H1 (cell line): ENCODE results near the gene LRRC15. TPM values are rescaled to one million over a fixed set of nuclear protein-coding genes. Genes with fewer than 3 reads are reported as not detected.

Experiments used
- CTCF ChIA-PET: fragments of 300-600 bp; sonication (Branson Sonifier 250); formaldehyde crosslinking; loops from one replicate; lab custom pipeline; 2021; ENCODE audit not compliant: partially characterized antibody; lab: Charles Lee
- POLR2A ChIA-PET: fragments of 300-600 bp; sonication (Branson Sonifier 250); formaldehyde crosslinking; loops from one replicate; lab custom pipeline; 2021; ENCODE audit warnings: inconsistent platforms; ENCODE audit not compliant: partially characterized antibody; lab: Charles Lee
- DNase-seq, 2 experiments: peaks; one replicate each; pipeline versions ENCODE4 v3.0.0 to v3.0.0-alpha.2; 2010 to 2022; ENCODE audit warnings: low spot score in 2 of 2, low read depth in 1 of 2, mixed read lengths in 1 of 2
- FAIRE-seq: peaks from 2 replicates; lab custom pipeline; 2011; peaks lifted over from hg19 to GRCh38; lab: Jason Lieb, UNC
- H2AFZ ChIP-seq: 2 replicates; pipeline ENCODE4 v1.8.1; 2012; ENCODE audit warnings: low read length, inconsistent platforms
- H2AK5ac ChIP-seq: 2 replicates; pipeline ENCODE4 v1.6.1; 2013; ENCODE audit warnings: low read depth, low read length
- H2BK120ac ChIP-seq: replicated peaks from 2 replicates; pipeline ENCODE3; 2013; ENCODE audit warnings: low read depth, low read length, inconsistent platforms
- H2BK12ac ChIP-seq: 2 replicates; pipeline ENCODE4 v1.6.1; 2013; ENCODE audit warnings: low read depth, low read length
- H2BK15ac ChIP-seq: 2 replicates; pipeline ENCODE4 v1.6.1; 2013; ENCODE audit warnings: low read length
- H2BK20ac ChIP-seq: 2 replicates; pipeline ENCODE4 v1.6.1; 2013; ENCODE audit warnings: low read length
- H2BK5ac ChIP-seq: 2 replicates; pipeline ENCODE4 v1.6.1; 2013; ENCODE audit warnings: low read depth, low read length
- H3K14ac ChIP-seq: 2 replicates; pipeline ENCODE4 v1.6.1; 2013; ENCODE audit warnings: inconsistent platforms; ENCODE audit not compliant: insufficient read length
- H3K18ac ChIP-seq: 2 replicates; pipeline ENCODE4 v1.6.1; 2013; ENCODE audit warnings: low read length; ENCODE audit errors: extremely low read depth
- H3K23ac ChIP-seq: 2 replicates; pipeline ENCODE4 v1.6.1; 2013; ENCODE audit warnings: inconsistent platforms; ENCODE audit not compliant: insufficient read length
- H3K23me2 ChIP-seq: 2 replicates; pipeline ENCODE4 v1.6.1; 2013; ENCODE audit warnings: low read depth, low read length
- H3K27ac ChIP-seq: 2 replicates; pipeline ENCODE4 v1.6.1; 2011; ENCODE audit warnings: low read depth, low read length, inconsistent platforms
- H3K27me3 ChIP-seq, 4 experiments: replicated peaks in 1 of 4; 1 replicate in 1 of 4; 2 replicates in 3 of 4; pipeline versions ENCODE4 v1.6.1 to v1.8.1; 2011 to 2013; ENCODE audit warnings: low read length in 3 of 4, mild to moderate bottlenecking in 3 of 4, inconsistent platforms in 2 of 4, mixed read lengths in 2 of 4, moderate library complexity in 1 of 4; ENCODE audit not compliant: control insufficient read depth in 3 of 4, insufficient read depth in 3 of 4; ENCODE audit errors: extremely low read depth in 1 of 4
- H3K36me3 ChIP-seq, 4 experiments: 2 replicates each; pipeline versions ENCODE4 v1.6.1 to v1.8.1; 2011 to 2013; ENCODE audit warnings: mild to moderate bottlenecking in 4 of 4, low read length in 3 of 4, moderate library complexity in 2 of 4, control low read depth in 1 of 4, inconsistent platforms in 1 of 4; ENCODE audit not compliant: insufficient read depth in 4 of 4, control insufficient read depth in 2 of 4
- H3K4ac ChIP-seq: replicated peaks from 2 replicates; pipeline ENCODE3; 2013; ENCODE audit warnings: low read length, low read depth, mixed read lengths, inconsistent platforms; ENCODE audit not compliant: insufficient read length
- H3K4me1 ChIP-seq, 4 experiments: replicated peaks in 1 of 4; 1 replicate in 1 of 4; 2 replicates in 3 of 4; pipeline versions ENCODE4 v1.6.1 to v1.8.1; 2011 to 2013; ENCODE audit warnings: low read length in 3 of 4, inconsistent platforms in 2 of 4, mixed read lengths in 1 of 4; ENCODE audit not compliant: insufficient read depth in 4 of 4, control insufficient read depth in 3 of 4
- H3K4me2 ChIP-seq, 2 experiments: 2 replicates each; pipeline versions ENCODE4 v1.6.1 to v1.8.1; 2011 to 2013; ENCODE audit warnings: low read depth in 2 of 2, low read length in 2 of 2, control low read depth in 1 of 2, inconsistent platforms in 1 of 2, mild to moderate bottlenecking in 1 of 2; ENCODE audit not compliant: insufficient read depth in 1 of 2
- H3K4me3 ChIP-seq, 4 experiments: fragments of 200-600, 300-600 bp in 1 of 4; sonication (generic), shearing (Covaris generic), sonication (Bioruptor Twin) in 1 of 4; 2 replicates each; pipeline versions ENCODE4 v1.5.1 to v1.8.1; 2011 to 2016; ENCODE audit warnings: low read length in 4 of 4, low read depth in 3 of 4, control low read depth in 2 of 4, inconsistent platforms in 2 of 4, mild to moderate bottlenecking in 2 of 4, mixed read lengths in 1 of 4, moderate library complexity in 1 of 4; ENCODE audit not compliant: insufficient read depth in 2 of 4; ENCODE audit errors: extremely low read depth in 1 of 4
- H3K56ac ChIP-seq: replicated peaks from 2 replicates; pipeline ENCODE3; 2013; ENCODE audit warnings: low read depth, mild to moderate bottlenecking, mixed read lengths, low read length, inconsistent platforms; ENCODE audit not compliant: insufficient read length
- H3K79me1 ChIP-seq: 2 replicates; pipeline ENCODE4 v1.6.1; 2013; ENCODE audit warnings: low read depth, low read length, control low read depth
- H3K79me2 ChIP-seq, 2 experiments: 2 replicates each; pipeline versions ENCODE4 v1.6.1 to v1.8.1; 2012 to 2013; ENCODE audit warnings: low read length in 2 of 2, mild to moderate bottlenecking in 2 of 2, inconsistent platforms in 1 of 2; ENCODE audit not compliant: insufficient read depth in 2 of 2, control insufficient read depth in 1 of 2
- H3K9ac ChIP-seq, 4 experiments: replicated peaks in 1 of 4; 1 replicate in 1 of 4; 2 replicates in 3 of 4; pipeline versions ENCODE4 v1.6.1 to v1.8.1; 2011 to 2013; ENCODE audit warnings: low read depth in 3 of 4, low read length in 3 of 4, control low read depth in 2 of 4, mild to moderate bottlenecking in 2 of 4, moderate library complexity in 2 of 4, inconsistent platforms in 1 of 4; ENCODE audit errors: extremely low read depth in 1 of 4
- H3K9me3 ChIP-seq, 2 experiments: 2 replicates each; pipeline versions ENCODE4 v1.6.1 to v1.8.1; 2012 to 2013; ENCODE audit warnings: mild to moderate bottlenecking in 2 of 2, moderate library complexity in 2 of 2, control low read depth in 1 of 2, inconsistent platforms in 1 of 2, low read depth in 1 of 2, low read length in 1 of 2, mixed read lengths in 1 of 2; ENCODE audit not compliant: insufficient read depth in 2 of 2
- H4K20me1 ChIP-seq, 2 experiments: replicated peaks in 1 of 2; 2 replicates each; pipeline versions ENCODE3 to v1.8.1; 2011 to 2013; ENCODE audit warnings: inconsistent platforms in 2 of 2, low read length in 2 of 2, mild to moderate bottlenecking in 1 of 2; ENCODE audit not compliant: insufficient read depth in 2 of 2, control insufficient read depth in 1 of 2
- H4K5ac ChIP-seq: 2 replicates; pipeline ENCODE4 v1.6.1; 2013; ENCODE audit warnings: low read length, low read depth, mixed read lengths, inconsistent platforms; ENCODE audit not compliant: insufficient read length
- H4K8ac ChIP-seq: 2 replicates; pipeline ENCODE4 v1.8.0; 2013; ENCODE audit warnings: mild to moderate bottlenecking, moderate library complexity, low read length, inconsistent platforms; ENCODE audit not compliant: insufficient read depth; ENCODE audit errors: extremely low read depth
- H4K91ac ChIP-seq: replicated peaks from 2 replicates; pipeline ENCODE3; 2013; ENCODE audit warnings: low read length, mixed read lengths, inconsistent platforms; ENCODE audit not compliant: insufficient read length
- ASH2L ChIP-seq: fragments of 200-600, 300-600 bp; sonication (generic); IDR thresholded peaks from one replicate; pipeline ENCODE4 v1.7.1; 2017; ENCODE audit warnings: low read length
- ATF3 ChIP-seq: IDR thresholded peaks from 2 replicates; pipeline ENCODE4 v1.6.1; 2011; ENCODE audit warnings: low read depth, mild to moderate bottlenecking, low read length; ENCODE audit not compliant: insufficient read depth
- SIN3A ChIP-seq, 2 experiments: IDR thresholded peaks in 1 of 2; conservative IDR thresholded peaks in 1 of 2; 2 replicates each; pipeline ENCODE4 v1.6.1; 2011 to 2012; ENCODE audit warnings: low read length in 2 of 2, improper control_type of control experiment in 1 of 2, low read depth in 1 of 2, mild to moderate bottlenecking in 1 of 2
- WGBS, 2 experiments: shearing (Covaris generic) in 1 of 2; methylation state at CpG; one replicate each; pipeline versions ENCODE4 v1.1.6 to v1.1.7; 2013 to 2015; ENCODE audit warnings: low lambda C conversion rate in 2 of 2, mixed read lengths in 2 of 2, inconsistent platforms in 1 of 2, low coverage in 1 of 2, missing lambda C conversion rate in 1 of 2; ENCODE audit not compliant: insufficient replicate concordance in 2 of 2, insufficient coverage in 1 of 2, insufficient read length in 1 of 2; ENCODE audit errors: extremely low coverage in 1 of 2, missing lambda C conversion rate in 1 of 2; 5-methylcytosine and 5-hydroxymethylcytosine counted together
- polyA plus RNA-seq, 7 experiments: library from polyadenylated mRNA; depleted of rRNA in 3 of 7; stranded (reverse) in 5 of 7; unstranded in 2 of 7; fragments of >200 nt in 5 of 7; fragments of 200-250 nt in 2 of 7; gene quantifications; 1 replicate in 5 of 7; 2 replicates in 1 of 7; 4 replicates in 1 of 7; pipeline versions ENCODE4 v1.2.1 to v1.2.3, GENCODE V29; 2011 to 2013; ENCODE audit warnings: missing spikeins in 2 of 7, mixed read lengths in 2 of 7
- total RNA-seq: library from RNA; stranded (reverse); fragmentation: NEBNext Ultra II Directional; extraction: Animal tissue kit (Norgen Biotek cat#: 25700); gene quantifications from 2 replicates; pipeline ENCODE4 v1.2.1, GENCODE V29; 2021

Gene LRRC15
- total and polyA plus RNA-seq, 2 of the 8 experiments (the other 6 are each of a cell fraction or from before 2014, with no cell fraction given), result 0.15 to 0.37 TPM

GRCh38 chr3:194396539-194396858 is 27.0 kb upstream of the LRRC15 start:
- Histone ChIP-seq H2BK15ac (no peak overlapping the region), H3K9me3 (peaks cover 0 to 4% of the 10 kb centered on the region in 2 experiments; a peak in 1 of 4 replicates), H4K91ac (no peak overlapping the region), H2BK5ac (0 out of 2 replicates have a peak overlapping the region, but pooled peaks have one; percentile 52), H4K5ac (no peak overlapping the region), H3K4me2 (peak overlapping the region; percentile 64 to 80), H3K79me1 (no peaks in the 10 kb centered on the region), H3K4me3 (peak overlapping the region; percentile 24 to 57 (median 48); a peak in 6 of 8 replicates), H3K56ac (no peak overlapping the region), H3K79me2 (no peaks in the 10 kb centered on the region), H2BK120ac (no peak overlapping the region), H2AK5ac (no peak overlapping the region), H3K36me3 (no peaks in the 10 kb centered on the region), H2BK20ac (no peak overlapping the region), H3K27me3 (peaks cover 16 to 35% (median 25%) of the 10 kb centered on the region in 4 experiments), H2BK12ac (no peak overlapping the region), H4K8ac (0 out of 2 replicates have a peak overlapping the region, but pooled peaks have one; percentile 36), H4K20me1 (no peaks in the 10 kb centered on the region), H3K23ac (no peak overlapping the region), H3K4me1 (peaks cover 0 to 11% (median 5%) of the 10 kb centered on the region in 4 experiments; a peak in 5 of 7 replicates), H3K4ac (no peak overlapping the region), H3K9ac (no peak overlapping the region), H3K14ac (no peak overlapping the region), H3K27ac (no peak overlapping the region), H3K23me2 (peaks cover 3% of the 10 kb centered on the region), H2AFZ (no peak overlapping the region), H3K18ac (no peak overlapping the region)
- DNase-seq, result no peak
- CTCF ChIA-PET, result interaction anchor here (0.6 to 6.7 kb wide), 15 partner anchors 9 to 1156 kb away, joined by 3 to 122 read pairs (median 3); partner anchors contain the start of genes CPN2, LRRC15 and PLAAT1
- 45% methylated on average over 10 of the region's 13 CpGs; no CpG with 5 or more reads in 1 of the 2 experiments for WGBS, 2 experiments
- no peak for TF ChIP-seq SIN3A (conservative IDR thresholded peaks at IDR 0.05 in 1 of 2, IDR thresholded peaks at IDR 0.05 in 1 of 2; ENCODE audit: low read depth in 1 of 2, low read length in 2 of 2)
- no peak for TF ChIP-seq ATF3
- TF ChIP-seq ASH2L, result no peak
- no peak for FAIRE-seq
- POLR2A ChIA-PET, result interaction anchor here (0.9 to 3.0 kb wide), 8 partner anchors 14 to 74 kb away, joined by 3 to 15 read pairs (median 3); no protein-coding TSS in a partner anchor
